ENCODE measurements around the gene PYY. TPM values are rescaled to one million over a fixed set of nuclear protein-coding genes. Genes with fewer than 3 reads are reported as not detected.

PYY gene
- polyA plus RNA-seq, 3 donors: not detected

GRCh38 chr17:43967251-43967875 lies 13.6 kb upstream of the PYY start:
- H3K27ac ChIP-seq (ENCODE audit: low read depth in 1 of 2, low read length in 2 of 2): no peak overlapping the region
- H3K36me3 ChIP-seq (replicated peaks in 1 of 2; ENCODE audit: control insufficient read depth in 1 of 2, insufficient read depth in 2 of 2, low read length in 2 of 2): no peaks in the 10 kb centered on the region
- TF ChIP-seq CTCF (IDR thresholded peaks at IDR 0.05): no peak
- WGBS (ENCODE audit: insufficient coverage): no CpG with 5 or more reads among the region's 9 CpGs
- Mint-ChIP-seq H3K27ac (no peak overlapping the region), H3K4me1 (no peaks in the 10 kb centered on the region), H3K27me3 (ENCODE audit: low read depth in 3 of 3) (peaks cover 12 to 23% (median 22%) of the 10 kb centered on the region in 3 donors), H3K36me3 (no peaks in the 10 kb centered on the region), H3K4me3 (no peak overlapping the region), H3K9me3 (no peaks in the 10 kb centered on the region)
- no peak overlapping the region for H3K4me2 ChIP-seq (replicated peaks; ENCODE audit: extremely low read depth, low read length, poor library complexity, severe bottlenecking)
- no peak overlapping the region for H3K9ac ChIP-seq (ENCODE audit: insufficient read depth, low read length, poor library complexity, severe bottlenecking)
- H3K9me3 ChIP-seq (replicated peaks in 1 of 2; ENCODE audit: control insufficient read depth in 1 of 2, insufficient read depth in 1 of 2, low read length in 2 of 2): no peaks in the 10 kb centered on the region
- no peaks in the 10 kb centered on the region for H3K4me1 ChIP-seq (ENCODE audit: control insufficient read depth in 1 of 2, insufficient read depth in 2 of 2, low read length in 2 of 2)
- peaks cover 0 to 5% of the 10 kb centered on the region in 2 donors for H3K27me3 ChIP-seq (ENCODE audit: control insufficient read depth in 2 of 2, insufficient read depth in 2 of 2, low read length in 2 of 2)
- DNase-seq: no peak
- no peak overlapping the region for H3K4me3 ChIP-seq (replicated peaks in 1 of 3; ENCODE audit: low read depth in 2 of 3, low read length in 3 of 3)
- no peak overlapping the region for H2AFZ ChIP-seq (ENCODE audit: insufficient read depth, low read depth, low read length, poor library complexity, severe bottlenecking)
- intact Hi-C loops (cut with micrococcal nuclease): no loop called here
- no peaks in the 10 kb centered on the region for H4K20me1 ChIP-seq (ENCODE audit: insufficient read depth, low read length)
- H3K79me2 ChIP-seq (ENCODE audit: insufficient read depth, low read length): no peaks in the 10 kb centered on the region

GRCh38 chr17:43966276-43966675 lies 12.5 kb upstream of the PYY start:
- WGBS (ENCODE audit: insufficient coverage): 100% methylated on average over 1 of the region's 3 CpGs
- no peak overlapping the region for H3K4me2 ChIP-seq (replicated peaks; ENCODE audit: extremely low read depth, low read length, poor library complexity, severe bottlenecking)
- H3K27me3 ChIP-seq (ENCODE audit: control insufficient read depth in 2 of 2, insufficient read depth in 2 of 2, low read length in 2 of 2): peaks cover 0 to 5% of the 10 kb centered on the region in 2 donors
- peaks cover 12 to 22% (median 22%) of the 10 kb centered on the region in 3 donors for H3K27me3 Mint-ChIP-seq (ENCODE audit: low read depth in 3 of 3)
- H3K79me2 ChIP-seq (ENCODE audit: insufficient read depth, low read length): no peaks in the 10 kb centered on the region
- no peak for DNase-seq
- no peaks in the 10 kb centered on the region for H3K36me3 Mint-ChIP-seq
- TF ChIP-seq CTCF (IDR thresholded peaks at IDR 0.05): no peak
- H3K4me3 ChIP-seq (replicated peaks in 1 of 3; ENCODE audit: low read depth in 2 of 3, low read length in 3 of 3): no peak overlapping the region
- no peaks in the 10 kb centered on the region for H3K4me1 Mint-ChIP-seq
- no peak overlapping the region for H3K9ac ChIP-seq (ENCODE audit: insufficient read depth, low read length, poor library complexity, severe bottlenecking)
- no peak overlapping the region for H3K4me3 Mint-ChIP-seq
- no peak overlapping the region for H2AFZ ChIP-seq (ENCODE audit: insufficient read depth, low read depth, low read length, poor library complexity, severe bottlenecking)
- H3K27ac Mint-ChIP-seq: peak overlapping the region in 1 of 7 donors; percentile 58
- H3K9me3 ChIP-seq (replicated peaks in 1 of 2; ENCODE audit: control insufficient read depth in 1 of 2, insufficient read depth in 1 of 2, low read length in 2 of 2): no peaks in the 10 kb centered on the region
- no peaks in the 10 kb centered on the region for H3K36me3 ChIP-seq (replicated peaks in 1 of 2; ENCODE audit: control insufficient read depth in 1 of 2, insufficient read depth in 2 of 2, low read length in 2 of 2)
- no peaks in the 10 kb centered on the region for H3K4me1 ChIP-seq (ENCODE audit: control insufficient read depth in 1 of 2, insufficient read depth in 2 of 2, low read length in 2 of 2)
- no peaks in the 10 kb centered on the region for H3K9me3 Mint-ChIP-seq
- no peak overlapping the region for H3K27ac ChIP-seq (ENCODE audit: low read depth in 1 of 2, low read length in 2 of 2)
- H4K20me1 ChIP-seq (ENCODE audit: insufficient read depth, low read length): no peaks in the 10 kb centered on the region
- intact Hi-C loops (cut with micrococcal nuclease): no loop called here
